ENCODE measurements around the gene PLA2G2F.

Gene PLA2G2F

DNA sequence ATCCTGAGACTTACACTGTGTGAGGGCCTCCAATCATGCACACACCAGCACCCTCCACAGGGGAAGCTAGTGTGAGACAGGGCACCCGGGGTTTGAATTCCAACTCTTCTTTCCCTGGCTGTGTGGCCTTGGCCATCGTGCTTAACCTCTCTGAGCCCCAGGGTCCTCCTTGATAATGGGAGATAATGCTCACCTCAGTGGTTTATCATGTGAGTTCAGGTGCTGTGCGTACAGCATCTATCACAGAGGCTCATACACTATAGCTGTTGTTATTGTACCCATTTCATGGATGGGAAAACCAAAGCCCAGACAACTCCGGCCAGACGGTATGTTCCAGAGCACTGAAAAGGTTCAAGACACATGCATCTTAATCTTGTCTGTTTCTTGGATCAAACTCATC lies 30.8 kb downstream of the PLA2G2F start:
- Histone ChIP-seq H3K9me3 (ENCODE audit: control insufficient read depth, low read length) (no peaks in the 10 kb centered on the region), H3K27ac (ENCODE audit: low read depth, low read length, severe bottlenecking) (no peak overlapping the region), H3K4me3 (ENCODE audit: extremely low read depth, insufficient read depth, low read length, poor library complexity, severe bottlenecking) (no peak overlapping the region), H3K36me3 (ENCODE audit: control insufficient read depth, insufficient read depth, low read length) (no peaks in the 10 kb centered on the region), H3K4me1 (ENCODE audit: control insufficient read depth, insufficient read depth, low read length, poor library complexity, severe bottlenecking) (no peaks in the 10 kb centered on the region)
- 84 to 97% methylated on average over 4 to 5 of the region's 5 CpGs for WGBS, 2 experiments (ENCODE audit: insufficient coverage in 2 of 2)

- Histone ChIP-seq H3K9me3 (ENCODE audit: control insufficient read depth, low read length) (no peaks in the 10 kb centered on the region), H3K4me1 (ENCODE audit: control insufficient read depth, insufficient read depth, low read length, poor library complexity, severe bottlenecking) (no peaks in the 10 kb centered on the region), H3K27ac (ENCODE audit: low read depth, low read length, severe bottlenecking) (no peak overlapping the region), H3K36me3 (ENCODE audit: control insufficient read depth, insufficient read depth, low read length) (no peaks in the 10 kb centered on the region), H3K4me3 (ENCODE audit: extremely low read depth, insufficient read depth, low read length, poor library complexity, severe bottlenecking) (no peak overlapping the region)
- WGBS, 2 experiments (ENCODE audit: insufficient coverage in 2 of 2): 96% methylated on average over 12 of the region's 12 CpGs
These were observed 33.0 kb downstream of the PLA2G2F start for GRCh38 chr1:20172033-20172590.

GRCh38 chr1:20174937-20175666 lies 36.0 kb downstream of the PLA2G2F start:
- H3K4me1 ChIP-seq (ENCODE audit: control insufficient read depth, insufficient read depth, low read length, poor library complexity, severe bottlenecking): no peaks in the 10 kb centered on the region
- WGBS, 2 experiments (ENCODE audit: insufficient coverage in 2 of 2): 85 to 87% methylated on average over 6 to 7 of the region's 9 CpGs
- no peak overlapping the region for H3K4me3 ChIP-seq (ENCODE audit: extremely low read depth, insufficient read depth, low read length, poor library complexity, severe bottlenecking)
- no peaks in the 10 kb centered on the region for H3K9me3 ChIP-seq (ENCODE audit: control insufficient read depth, low read length)
- H3K27ac ChIP-seq (ENCODE audit: low read depth, low read length, severe bottlenecking): no peak overlapping the region
- H3K36me3 ChIP-seq (ENCODE audit: control insufficient read depth, insufficient read depth, low read length): no peaks in the 10 kb centered on the region

GRCh38 chr1:20178634-20179370 lies 39.7 kb downstream of the PLA2G2F start:
- WGBS, 2 experiments (ENCODE audit: insufficient coverage in 2 of 2): 74 to 85% methylated on average over 7 to 13 of the region's 13 CpGs
- no peaks in the 10 kb centered on the region for H3K36me3 ChIP-seq (ENCODE audit: control insufficient read depth, insufficient read depth, low read length)
- no peak overlapping the region for H3K27ac ChIP-seq (ENCODE audit: low read depth, low read length, severe bottlenecking)
- H3K4me1 ChIP-seq (ENCODE audit: control insufficient read depth, insufficient read depth, low read length, poor library complexity, severe bottlenecking): no peaks in the 10 kb centered on the region
- no peak overlapping the region for H3K4me3 ChIP-seq (ENCODE audit: extremely low read depth, insufficient read depth, low read length, poor library complexity, severe bottlenecking)
- no peaks in the 10 kb centered on the region for H3K9me3 ChIP-seq (ENCODE audit: control insufficient read depth, low read length)

DNA sequence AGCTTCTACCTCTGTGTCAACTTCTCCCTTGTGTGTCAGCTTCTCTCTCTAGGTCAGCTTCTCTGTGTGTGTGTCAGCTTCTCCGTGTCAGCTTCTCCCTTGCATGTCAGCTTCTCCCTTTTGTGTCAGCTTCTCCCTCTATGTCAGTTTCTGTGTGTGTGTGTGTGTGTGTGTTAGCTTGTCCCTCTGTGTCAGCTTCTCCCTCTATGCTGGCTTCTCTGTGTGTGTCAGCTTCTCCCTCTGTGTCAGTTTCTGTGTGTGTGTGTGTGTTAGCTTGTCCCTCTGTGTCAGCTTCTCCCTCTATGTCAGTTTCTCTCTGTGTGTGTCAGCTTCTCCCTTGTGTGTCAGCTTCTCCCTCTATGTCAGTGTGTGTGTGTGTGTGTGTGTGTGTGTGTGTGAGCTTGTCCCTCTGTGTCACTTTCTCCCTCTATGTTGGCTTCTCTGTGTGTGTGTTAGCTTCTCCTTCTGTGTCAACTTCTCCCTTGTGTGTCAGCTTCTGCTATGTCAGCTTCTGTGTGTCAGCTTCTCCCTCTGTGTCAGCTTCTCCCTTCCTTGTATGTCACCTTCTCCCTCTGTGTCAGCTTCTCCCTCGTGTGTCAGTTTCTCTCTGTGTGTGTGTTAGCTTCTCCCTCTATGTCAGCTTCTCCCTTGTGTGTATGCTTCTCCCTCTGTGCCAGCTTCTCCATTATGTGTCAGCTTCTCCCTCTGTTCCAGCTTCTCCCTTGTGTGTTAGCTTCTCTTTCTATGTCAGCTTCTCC lies 40.4 kb downstream of the PLA2G2F start:
- no peak overlapping the region for H3K4me3 ChIP-seq (ENCODE audit: extremely low read depth, insufficient read depth, low read length, poor library complexity, severe bottlenecking)
- no peaks in the 10 kb centered on the region for H3K9me3 ChIP-seq (ENCODE audit: control insufficient read depth, low read length)
- H3K4me1 ChIP-seq (ENCODE audit: control insufficient read depth, insufficient read depth, low read length, poor library complexity, severe bottlenecking): no peaks in the 10 kb centered on the region
- H3K27ac ChIP-seq (ENCODE audit: low read depth, low read length, severe bottlenecking): no peak overlapping the region
- 63 to 100% methylated on average over 1 of the region's 2 CpGs for WGBS, 2 experiments (ENCODE audit: insufficient coverage in 2 of 2)
- no peaks in the 10 kb centered on the region for H3K36me3 ChIP-seq (ENCODE audit: control insufficient read depth, insufficient read depth, low read length)

DNA sequence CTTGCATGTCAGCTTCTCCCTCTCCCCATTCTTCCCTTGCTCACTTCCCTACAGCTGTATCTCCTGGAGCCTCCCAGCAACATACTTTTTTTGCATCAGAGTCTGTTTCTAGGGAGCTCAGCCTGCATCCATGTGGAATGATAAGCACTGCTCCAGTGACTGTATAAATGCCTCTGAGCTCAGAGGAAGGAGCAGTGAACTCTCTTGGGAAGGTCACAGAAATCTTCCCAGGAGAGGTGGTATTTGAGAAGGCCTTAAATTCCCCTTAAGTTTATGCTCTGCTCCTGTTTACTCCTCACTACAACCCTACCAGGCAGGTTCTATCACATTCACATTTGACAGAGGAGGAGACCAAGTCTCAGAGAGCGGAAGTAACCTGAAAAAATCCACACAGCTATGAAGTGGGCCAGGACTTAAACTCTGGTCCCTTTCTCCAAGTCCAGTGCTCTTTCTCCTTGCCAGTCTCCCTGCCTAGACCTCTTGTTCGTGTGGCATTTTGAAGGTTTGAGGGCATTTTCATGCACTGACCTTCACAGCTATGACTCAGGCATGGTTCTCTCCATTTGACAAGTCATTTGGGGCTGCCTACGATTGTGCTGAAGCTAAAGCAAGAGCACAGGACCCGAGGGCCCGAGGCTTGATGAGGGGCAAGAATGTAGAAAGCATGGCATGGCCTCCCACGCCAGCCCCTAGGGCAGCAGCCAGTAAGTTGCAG lies 41.2 kb downstream of the PLA2G2F start:
- WGBS, 2 experiments (ENCODE audit: insufficient coverage in 2 of 2): 86 to 89% methylated on average over 6 of the region's 6 CpGs

DNA sequence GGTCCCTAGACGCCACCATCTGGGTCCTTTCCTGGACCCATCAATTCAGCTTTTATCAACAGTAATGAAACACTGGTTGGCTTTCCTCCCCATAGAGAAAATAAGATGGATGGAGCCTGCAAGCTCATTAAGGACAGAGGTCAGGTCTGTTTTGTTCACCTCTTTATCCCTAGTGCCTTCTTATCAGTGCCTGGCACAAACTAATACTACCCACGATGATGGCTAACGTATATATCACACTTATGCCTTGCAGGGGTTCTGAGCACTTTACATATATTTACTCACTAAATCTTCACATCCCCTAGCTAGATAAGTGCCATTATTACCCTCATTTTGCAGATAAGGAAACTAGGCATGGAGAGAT lies 41.7 kb downstream of the PLA2G2F start:
- no peak overlapping the region for H3K4me3 ChIP-seq (ENCODE audit: extremely low read depth, insufficient read depth, low read length, poor library complexity, severe bottlenecking)
- 78 to 87% methylated on average over 2 of the region's 3 CpGs for WGBS, 2 experiments (ENCODE audit: insufficient coverage in 2 of 2)
- no peaks in the 10 kb centered on the region for H3K36me3 ChIP-seq (ENCODE audit: control insufficient read depth, insufficient read depth, low read length)
- no peak overlapping the region for H3K27ac ChIP-seq (ENCODE audit: low read depth, low read length, severe bottlenecking)
- H3K4me1 ChIP-seq (ENCODE audit: control insufficient read depth, insufficient read depth, low read length, poor library complexity, severe bottlenecking): peaks cover 11% of the 10 kb centered on the region
- peaks cover 5% of the 10 kb centered on the region for H3K9me3 ChIP-seq (ENCODE audit: control insufficient read depth, low read length)

More for the DNA sequence above, 41.2 kb downstream of the PLA2G2F start:
- no peaks in the 10 kb centered on the region for H3K36me3 ChIP-seq (ENCODE audit: control insufficient read depth, insufficient read depth, low read length)
- no peak overlapping the region for H3K4me3 ChIP-seq (ENCODE audit: extremely low read depth, insufficient read depth, low read length, poor library complexity, severe bottlenecking)
- peaks cover 5% of the 10 kb centered on the region for H3K9me3 ChIP-seq (ENCODE audit: control insufficient read depth, low read length)
- no peak overlapping the region for H3K27ac ChIP-seq (ENCODE audit: low read depth, low read length, severe bottlenecking)
- H3K4me1 ChIP-seq (ENCODE audit: control insufficient read depth, insufficient read depth, low read length, poor library complexity, severe bottlenecking): peaks cover 6% of the 10 kb centered on the region

- Histone ChIP-seq H3K4me1 (ENCODE audit: control insufficient read depth, insufficient read depth, low read length, poor library complexity, severe bottlenecking) (peaks cover 11% of the 10 kb centered on the region), H3K36me3 (ENCODE audit: control insufficient read depth, insufficient read depth, low read length) (no peaks in the 10 kb centered on the region), H3K4me3 (ENCODE audit: extremely low read depth, insufficient read depth, low read length, poor library complexity, severe bottlenecking) (no peak overlapping the region), H3K9me3 (ENCODE audit: control insufficient read depth, low read length) (peaks cover 5% of the 10 kb centered on the region), H3K27ac (ENCODE audit: low read depth, low read length, severe bottlenecking) (no peak overlapping the region)
These were observed 43.3 kb downstream of the PLA2G2F start for GRCh38 chr1:20182415-20182814.

GRCh38 chr1:20183035-20183434 lies 43.9 kb downstream of the PLA2G2F start:
- WGBS, 2 experiments (ENCODE audit: insufficient coverage in 2 of 2): 88 to 89% methylated on average over 9 to 10 of the region's 10 CpGs
- peaks cover 5% of the 10 kb centered on the region for H3K9me3 ChIP-seq (ENCODE audit: control insufficient read depth, low read length)
- H3K4me1 ChIP-seq (ENCODE audit: control insufficient read depth, insufficient read depth, low read length, poor library complexity, severe bottlenecking): peaks cover 17% of the 10 kb centered on the region
- no peaks in the 10 kb centered on the region for H3K36me3 ChIP-seq (ENCODE audit: control insufficient read depth, insufficient read depth, low read length)
- H3K4me3 ChIP-seq (ENCODE audit: extremely low read depth, insufficient read depth, low read length, poor library complexity, severe bottlenecking): no peak overlapping the region
- no peak overlapping the region for H3K27ac ChIP-seq (ENCODE audit: low read depth, low read length, severe bottlenecking)

- peaks cover 5% of the 10 kb centered on the region for H3K9me3 ChIP-seq (ENCODE audit: control insufficient read depth, low read length)
- H3K4me3 ChIP-seq (ENCODE audit: extremely low read depth, insufficient read depth, low read length, poor library complexity, severe bottlenecking): no peak overlapping the region
- H3K27ac ChIP-seq (ENCODE audit: low read depth, low read length, severe bottlenecking): no peak overlapping the region
- peaks cover 24% of the 10 kb centered on the region for H3K4me1 ChIP-seq (ENCODE audit: control insufficient read depth, insufficient read depth, low read length, poor library complexity, severe bottlenecking)
- H3K36me3 ChIP-seq (ENCODE audit: control insufficient read depth, insufficient read depth, low read length): no peaks in the 10 kb centered on the region
- 84 to 90% methylated on average over 4 to 5 of the region's 13 CpGs for WGBS, 2 experiments (ENCODE audit: insufficient coverage in 2 of 2)
These were observed 44.6 kb downstream of the PLA2G2F start for GRCh38 chr1:20183616-20184271.
